Effector CD4-positive, alpha-beta T cell (primary cell): ENCODE data around the gene LIMK2.
A peak's percentile ranks its signal among the peaks of the same experiment; 100 is the strongest.
"Not testable (repeated sequence)": the region's sequence is repeated elsewhere in the genome, so short reads cannot be mapped to it uniquely, and the experiment has no call there.

Source experiments
- DNase-seq: peaks from one replicate; pipeline ENCODE4 v3.0.0-alpha.2; 2020

Gene LIMK2

DNA sequence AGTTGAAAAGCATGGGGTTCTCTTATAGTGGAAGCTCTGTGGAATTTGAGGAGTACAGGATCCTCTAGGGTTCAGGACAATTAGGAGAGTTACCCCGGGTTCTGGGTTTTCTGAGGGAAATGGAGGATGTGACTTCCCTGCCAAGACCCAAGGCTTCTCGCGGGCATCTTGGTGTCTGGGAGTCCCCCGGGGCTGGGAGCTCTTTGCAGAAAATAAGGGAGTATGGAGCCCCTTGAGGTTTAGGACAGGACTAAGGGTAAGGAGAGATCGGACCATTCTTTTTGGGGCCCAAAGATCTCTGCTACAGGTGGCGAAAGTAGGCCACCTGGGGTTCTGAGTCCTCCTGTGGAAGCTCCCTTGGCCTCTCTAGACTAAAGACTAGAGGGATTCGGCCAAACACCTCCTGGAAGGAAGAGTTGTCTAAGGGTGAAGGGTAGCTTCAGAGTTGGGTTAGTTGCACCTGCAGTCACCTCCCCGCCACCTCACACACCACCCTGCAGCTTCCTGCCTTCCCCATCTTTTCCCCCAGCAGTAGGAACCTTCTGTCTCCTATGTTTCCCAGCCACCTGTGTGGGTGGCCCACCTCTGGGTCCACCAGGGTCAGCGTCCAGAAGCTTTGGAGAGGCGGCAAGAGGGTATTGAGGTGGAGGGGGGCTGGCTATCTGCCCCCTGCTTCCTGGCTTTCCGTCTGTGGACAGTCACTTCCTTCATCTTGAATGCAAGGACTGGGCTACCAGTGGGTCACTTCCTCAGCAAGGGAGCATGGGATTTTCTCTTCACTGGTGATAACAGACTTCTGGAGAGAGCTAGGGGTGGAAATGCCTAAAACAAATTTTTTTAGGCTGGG lies 908 bp downstream of the LIMK2 start:
- DNase-seq, result no peak

GRCh38 chr22:31215018-31215535 lies 3.0 kb downstream of the LIMK2 start:
- no peak for DNase-seq

DNA sequence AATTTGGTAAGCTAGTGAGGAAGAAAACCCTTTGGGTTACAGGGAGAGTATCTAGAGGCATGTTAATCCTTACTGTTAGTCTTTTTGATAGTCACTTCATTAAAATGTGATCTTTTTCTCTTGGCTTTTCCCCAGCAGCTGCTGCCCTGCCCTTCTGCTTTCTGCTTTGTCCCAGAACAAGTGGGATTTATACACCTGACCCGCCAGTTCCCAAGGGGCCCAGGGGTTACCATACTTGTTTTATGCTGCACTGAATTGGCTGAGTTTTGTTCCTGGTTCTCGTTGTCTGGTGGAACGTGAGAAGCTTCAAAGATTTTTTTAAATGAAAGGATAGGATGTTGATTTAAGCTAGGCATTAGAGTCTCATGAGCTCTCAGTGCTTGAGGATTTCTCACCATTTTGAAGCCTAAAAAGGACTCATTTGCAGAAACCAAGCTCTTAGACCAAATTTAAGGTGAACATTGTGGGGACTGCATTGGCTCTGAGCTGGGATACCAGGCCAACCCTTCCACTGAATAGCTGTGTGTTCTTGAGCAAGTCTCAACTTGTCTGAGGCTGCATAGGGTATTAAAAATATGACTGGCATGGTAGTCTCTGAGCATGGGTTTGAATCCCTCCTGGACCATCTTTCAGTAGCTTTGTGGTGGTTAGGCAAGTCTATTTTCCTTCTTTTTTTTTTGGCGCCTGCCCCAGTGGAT lies 6.6 kb downstream of the LIMK2 start:
- no peak for DNase-seq

- DNase-seq, result no peak
These were observed 9.0 kb downstream of the LIMK2 start for GRCh38 chr22:31221084-31221483.

GRCh38 chr22:31222736-31223135 lies 10.6 kb downstream of the LIMK2 start:
- no peak for DNase-seq

DNA sequence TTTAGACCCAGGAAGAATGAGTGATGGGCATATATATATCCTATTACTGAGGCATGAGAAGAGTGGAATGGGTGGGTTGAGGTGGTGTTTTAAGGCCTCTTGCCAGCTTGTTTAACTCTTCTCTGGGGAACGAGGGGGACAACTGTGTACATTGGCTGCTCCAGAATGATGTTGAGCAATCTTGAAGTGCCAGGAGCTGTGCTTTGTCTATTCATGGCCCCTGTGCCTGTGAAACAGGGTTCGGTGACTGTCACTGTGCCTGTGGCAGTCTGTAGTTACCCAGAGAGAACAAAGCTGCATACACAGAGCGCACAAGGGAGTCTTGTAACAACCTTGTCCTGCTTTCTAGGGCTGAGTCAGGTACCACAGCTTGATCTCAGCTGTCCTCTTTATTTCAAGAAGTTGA lies 11.7 kb downstream of the LIMK2 start:
- no peak for DNase-seq

DNA sequence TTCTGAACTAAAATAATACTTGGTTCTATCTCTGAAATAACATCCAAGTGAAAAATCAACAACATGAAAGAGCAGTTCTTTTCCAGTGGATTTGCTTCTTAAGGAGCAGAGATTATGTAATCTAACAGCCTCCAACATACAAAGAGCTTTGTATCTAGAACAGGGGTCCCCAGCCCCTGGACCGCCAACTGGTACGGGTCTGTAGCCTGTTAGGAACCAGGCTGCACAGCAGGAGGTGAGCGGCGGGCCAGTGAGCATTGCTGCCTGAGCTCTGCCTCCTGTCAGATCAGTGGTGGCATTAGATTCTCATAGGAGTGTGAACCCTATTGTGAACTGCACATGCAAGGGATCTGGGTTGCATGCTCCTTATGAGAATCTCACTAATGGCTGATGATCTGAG lies 12.6 kb downstream of the LIMK2 start:
- DNase-seq, result not testable (repeated sequence)

GRCh38 chr22:31227186-31227585 lies 15.1 kb downstream of the LIMK2 start:
- no peak for DNase-seq

- no peak for DNase-seq
These were observed 17.4 kb downstream of the LIMK2 start for GRCh38 chr22:31229402-31230079.

- no peak for DNase-seq
These were observed 18.2 kb downstream of the LIMK2 start for GRCh38 chr22:31230155-31230870.

GRCh38 chr22:31230871-31231621 lies 18.9 kb downstream of the LIMK2 start:
- peak; percentile 48 for DNase-seq

DNA sequence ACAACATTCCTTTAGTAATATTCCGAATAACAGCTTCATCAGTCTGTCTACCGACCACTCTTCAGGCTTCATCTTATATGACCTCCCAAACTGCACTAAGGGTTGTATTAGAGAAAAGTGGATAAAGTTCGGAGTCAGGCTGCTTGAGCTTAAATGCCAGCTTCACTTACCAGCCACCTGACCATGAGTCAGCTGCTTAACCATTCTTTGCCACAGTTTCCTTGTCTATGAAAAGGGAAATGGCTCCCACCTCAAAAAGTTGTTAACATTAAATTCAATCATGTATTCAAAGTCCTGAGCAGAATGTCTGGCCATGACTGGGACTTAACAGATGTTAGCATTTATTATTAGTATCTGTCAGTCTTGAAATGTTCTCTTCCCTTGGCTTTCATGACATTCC lies 20.9 kb downstream of the LIMK2 start:
- no peak for DNase-seq

- DNase-seq, result no peak
These were observed 23.0 kb downstream of the LIMK2 start for GRCh38 chr22:31235081-31235480.

GRCh38 chr22:31236044-31236443 lies 23.9 kb downstream of the LIMK2 start:
- not testable (repeated sequence) for DNase-seq

GRCh38 chr22:31238057-31238456 lies 26.0 kb downstream of the LIMK2 start:
- DNase-seq, result no peak

- no peak for DNase-seq
These were observed 27.8 kb downstream of the LIMK2 start for GRCh38 chr22:31239771-31240370.

GRCh38 chr22:31241200-31241599 lies 29.1 kb downstream of the LIMK2 start:
- no peak for DNase-seq

- no peak for DNase-seq
These were observed 29.8 kb downstream of the LIMK2 start for GRCh38 chr22:31241936-31242335.

DNA sequence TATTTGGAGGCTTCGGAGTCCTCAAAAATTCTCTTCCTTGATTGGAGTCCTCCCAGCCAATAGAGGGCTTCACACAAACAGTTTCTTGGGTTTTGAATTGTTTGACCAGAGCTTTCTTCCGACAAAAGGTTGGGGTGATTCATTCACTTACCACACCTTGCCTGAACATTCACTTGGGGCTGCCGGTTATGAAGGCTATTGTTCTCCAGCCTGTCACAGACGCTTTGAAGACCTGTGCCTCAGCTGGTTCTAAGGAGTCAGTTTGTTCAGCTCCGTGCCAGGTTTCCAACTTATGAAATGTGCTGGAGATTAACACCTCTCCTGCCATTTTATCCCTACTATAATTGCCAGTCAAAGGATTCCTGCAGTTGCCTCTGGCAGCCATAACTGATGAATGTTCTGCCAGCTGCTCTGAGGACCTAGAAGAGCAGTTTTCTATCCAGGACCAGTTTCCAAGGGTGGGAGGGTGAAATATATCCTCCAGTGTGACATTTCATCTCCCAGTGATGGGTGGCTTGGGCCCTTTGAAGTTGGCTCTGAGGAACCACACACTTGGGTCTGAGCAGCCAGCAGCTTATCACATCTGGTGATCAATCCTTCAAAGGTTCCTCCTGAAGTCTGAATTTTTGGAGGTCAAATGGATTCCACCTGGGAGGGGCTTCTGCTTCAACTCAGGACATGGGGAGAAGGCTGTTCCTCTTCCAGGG lies 31.4 kb downstream of the LIMK2 start:
- DNase-seq, result no peak

DNA sequence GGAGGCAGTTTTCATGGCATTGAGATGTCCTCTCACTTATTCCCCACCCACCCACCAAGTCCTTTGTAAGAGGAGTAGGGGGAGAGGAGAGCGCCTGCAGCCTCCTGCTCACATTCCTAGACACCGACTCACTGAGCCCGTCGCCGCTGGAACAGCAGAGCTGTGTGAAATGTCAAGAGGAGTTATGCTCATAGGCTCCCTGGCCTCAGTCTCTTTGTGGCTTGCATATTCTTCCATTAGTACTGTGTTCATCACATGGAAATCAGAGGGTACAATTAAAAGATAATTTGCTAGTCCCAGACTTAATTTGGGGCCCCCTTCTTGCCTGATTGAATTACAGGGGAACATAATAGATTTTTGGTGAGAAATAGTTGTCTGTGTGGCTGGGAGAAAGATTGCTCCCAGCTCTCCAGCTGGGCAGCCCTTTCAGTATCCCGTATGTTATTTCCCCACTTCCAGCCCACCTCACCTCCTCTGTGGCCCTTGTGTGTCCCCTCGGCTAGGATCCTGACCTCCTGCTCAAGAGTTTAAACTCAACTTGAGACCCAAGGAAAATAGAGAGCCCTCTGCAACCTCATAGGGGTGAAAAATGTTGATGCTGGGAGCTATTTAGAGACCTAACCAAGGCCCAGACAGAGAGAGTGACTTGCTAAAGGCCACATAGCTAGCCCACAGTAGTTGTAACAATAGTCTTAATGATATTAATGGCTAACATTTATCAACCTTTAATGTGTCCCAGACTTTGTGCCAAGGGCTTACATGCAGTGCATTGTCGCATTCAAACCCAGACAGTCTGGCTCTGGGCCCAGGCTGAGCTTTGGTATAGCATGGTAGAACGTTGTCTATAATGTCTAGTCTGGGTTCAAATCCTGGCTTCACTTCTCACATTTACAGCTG lies 32.2 kb downstream of the LIMK2 start:
- no peak for DNase-seq
